ENCODE data around the gene USP4.

USP4 gene

GRCh38 chr3:49295489-49296058, 44.3 kb downstream of the USP4 start:
- no peak for DNase-seq

DNA sequence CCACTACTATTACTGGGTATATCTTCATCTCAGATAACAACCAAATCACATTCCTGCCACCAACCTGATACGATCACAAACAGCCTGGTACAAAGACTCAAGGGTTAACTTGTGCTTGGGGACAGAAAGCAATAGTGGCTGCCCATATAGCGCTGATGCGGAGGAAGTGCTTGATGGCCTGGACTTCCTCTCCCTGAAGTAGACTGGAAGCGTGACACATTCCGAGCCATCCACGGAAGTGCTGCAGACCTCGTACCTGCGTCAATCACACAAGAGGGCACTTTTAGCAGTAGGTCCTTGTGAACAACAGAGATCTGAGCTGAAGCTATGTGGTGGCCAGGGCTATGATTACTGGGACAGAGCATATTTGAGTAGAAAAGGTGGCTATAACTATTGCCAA, 45.5 kb downstream of the USP4 start:
- DNase-seq: no peak

DNA sequence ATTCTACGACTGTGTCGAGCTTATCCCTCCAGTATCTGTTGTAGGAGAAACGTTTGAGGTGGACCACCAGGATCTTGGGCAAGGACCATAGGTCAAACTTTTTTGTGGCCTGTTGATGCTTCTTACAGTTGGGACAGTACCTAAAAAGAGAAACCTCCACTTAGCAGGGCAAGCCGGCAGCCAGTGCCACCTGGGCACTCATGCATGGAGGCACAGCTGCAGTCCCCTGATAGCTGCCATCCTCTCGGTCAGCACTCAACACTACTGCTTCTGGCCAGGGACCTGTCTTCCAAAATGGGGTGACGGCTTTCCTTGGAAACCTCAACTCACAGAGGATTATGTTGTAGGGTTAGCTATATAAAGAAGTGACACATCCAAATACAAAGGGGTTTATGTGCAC, 55.9 kb downstream of the USP4 start:
- DNase-seq: no peak

DNA sequence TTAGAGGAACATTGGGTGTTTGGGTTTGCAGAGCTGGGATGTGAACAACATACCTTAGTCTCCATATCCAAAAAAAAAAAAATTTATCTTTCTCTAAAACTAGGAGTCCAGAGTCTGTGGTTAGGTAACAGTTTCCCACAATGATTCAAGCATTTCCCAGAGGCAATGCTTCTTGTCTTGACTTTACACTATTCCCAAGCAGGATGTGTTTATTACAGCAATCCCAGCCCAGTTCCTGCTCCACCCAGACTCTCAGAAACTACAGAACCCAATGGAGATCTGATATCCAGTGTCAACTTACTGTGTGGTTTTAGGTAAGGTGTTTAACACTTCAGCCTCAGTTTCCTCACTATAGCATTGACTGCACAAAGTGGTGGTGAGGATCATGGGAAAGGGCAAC, 60.5 kb downstream of the USP4 start:
- no peak for DNase-seq

- DNase-seq: no peak
Measured at GRCh38 chr3:49278548-49278947, 61.3 kb downstream of the USP4 start.

GRCh38 chr3:49277383-49277775, 62.5 kb downstream of the USP4 start:
- no peak for DNase-seq

GRCh38 chr3:49276475-49277382, 63.1 kb downstream of the USP4 start, which contains the start of gene C3orf62:
Gene C3orf62 (minus strand): TSS chr3:49277232. CDS start chr3:49276872, 360 bp downstream.
- peak; percentile 76 for DNase-seq

GRCh38 chr3:49273825-49274532, 65.9 kb downstream of the USP4 start:
- no peak for DNase-seq

DNA sequence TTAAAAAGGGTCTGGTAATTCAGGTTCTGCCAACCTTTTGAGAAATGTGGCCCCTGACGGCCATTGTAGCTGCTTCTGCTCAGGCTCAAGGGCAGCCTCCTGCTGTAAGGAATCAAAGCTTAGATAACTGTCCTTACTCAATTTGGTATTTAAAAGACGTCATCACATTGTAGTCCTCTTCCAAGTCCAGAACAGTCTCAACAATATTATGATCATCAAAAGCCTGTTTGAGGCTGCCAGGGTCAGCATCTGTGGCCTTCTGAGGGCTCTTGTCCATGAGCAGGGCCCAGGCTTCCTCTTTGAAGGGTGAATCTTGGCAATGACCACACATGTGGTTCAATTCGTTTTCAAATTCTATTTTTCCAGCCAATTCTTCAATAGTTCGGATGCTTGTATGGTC, 68.8 kb downstream of the USP4 start:
- no peak for DNase-seq

DNA sequence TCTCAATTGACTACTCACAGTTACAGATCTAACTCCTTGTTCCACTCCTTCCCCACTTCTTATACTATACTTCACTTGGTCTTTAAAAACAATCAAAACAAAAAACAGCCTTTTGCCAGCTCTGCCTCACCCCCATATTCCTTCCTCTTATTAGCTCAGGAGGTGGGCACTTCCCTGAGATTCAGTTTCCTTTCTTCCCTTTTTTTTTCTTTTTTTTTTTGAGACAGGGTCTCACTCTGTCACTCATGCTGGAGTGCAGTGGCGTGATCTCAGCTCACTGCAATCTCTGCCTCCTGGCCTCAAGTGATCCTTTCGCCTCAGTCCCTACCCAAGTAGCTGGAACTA, 69.7 kb downstream of the USP4 start:
- no peak for DNase-seq

DNA sequence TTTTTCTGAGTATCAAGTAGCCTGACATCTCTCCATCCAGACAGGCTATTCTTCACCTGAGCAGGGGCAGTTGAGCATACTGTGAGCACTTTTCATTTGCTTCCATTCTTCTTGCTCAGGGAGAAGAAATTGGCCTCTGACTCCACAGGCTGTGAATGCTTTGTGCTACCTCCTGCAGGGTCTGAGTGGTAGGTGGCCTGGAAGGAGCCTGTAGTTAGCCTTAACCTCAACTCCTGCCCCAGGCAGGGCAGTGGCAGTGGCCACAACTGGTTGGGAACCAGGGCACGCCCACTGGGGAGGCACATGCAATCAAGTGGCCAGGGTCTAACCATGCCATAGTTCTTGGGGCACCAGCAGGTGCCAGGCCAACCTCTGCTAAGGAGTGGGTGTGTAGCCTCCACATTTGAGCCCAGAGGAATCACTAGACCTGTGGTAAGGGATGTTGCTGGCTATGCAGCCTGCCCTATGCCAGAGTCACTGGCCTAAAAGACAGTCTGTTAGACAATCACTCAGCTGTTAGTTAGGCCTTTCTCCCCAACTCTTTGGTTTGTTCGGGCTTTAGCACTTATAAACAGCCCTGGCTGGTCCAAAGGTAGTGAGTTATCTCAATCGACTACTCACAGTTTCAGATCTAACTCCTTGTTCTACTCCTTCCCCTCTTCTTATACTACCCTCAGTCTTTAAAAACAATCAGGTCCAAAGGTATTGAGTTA, 70.3 kb downstream of the USP4 start:
- no peak for DNase-seq

- no peak for DNase-seq
Measured at GRCh38 chr3:49266410-49267095, 73.3 kb downstream of the USP4 start.

- no peak for DNase-seq
Measured at GRCh38 chr3:49265661-49266386, 74.0 kb downstream of the USP4 start.

GRCh38 chr3:49263159-49263889, 76.5 kb downstream of the USP4 start:
- DNase-seq: no peak

- no peak for DNase-seq
Measured at GRCh38 chr3:49260806-49261324, 79.0 kb downstream of the USP4 start.

DNA sequence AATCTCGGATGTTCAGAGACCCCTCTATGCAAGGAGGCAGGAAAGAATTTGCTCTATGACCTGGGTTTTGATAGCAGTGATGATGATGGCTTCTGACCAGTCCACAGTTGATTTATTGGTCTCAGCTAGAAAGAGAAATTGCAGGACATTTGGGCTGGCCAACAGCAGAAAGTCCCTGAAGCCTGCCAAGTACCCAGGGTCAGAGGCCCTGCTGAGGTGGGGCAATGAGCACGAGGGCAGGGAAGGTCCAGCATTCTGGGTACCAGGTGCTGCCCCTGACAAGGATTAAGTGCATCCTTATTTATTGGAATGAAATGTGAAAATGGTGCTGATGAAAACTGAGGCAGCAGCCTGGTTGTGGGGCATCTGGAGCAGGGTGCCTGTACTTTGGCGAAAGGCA, 82.7 kb downstream of the USP4 start:
- DNase-seq: no peak

DNA sequence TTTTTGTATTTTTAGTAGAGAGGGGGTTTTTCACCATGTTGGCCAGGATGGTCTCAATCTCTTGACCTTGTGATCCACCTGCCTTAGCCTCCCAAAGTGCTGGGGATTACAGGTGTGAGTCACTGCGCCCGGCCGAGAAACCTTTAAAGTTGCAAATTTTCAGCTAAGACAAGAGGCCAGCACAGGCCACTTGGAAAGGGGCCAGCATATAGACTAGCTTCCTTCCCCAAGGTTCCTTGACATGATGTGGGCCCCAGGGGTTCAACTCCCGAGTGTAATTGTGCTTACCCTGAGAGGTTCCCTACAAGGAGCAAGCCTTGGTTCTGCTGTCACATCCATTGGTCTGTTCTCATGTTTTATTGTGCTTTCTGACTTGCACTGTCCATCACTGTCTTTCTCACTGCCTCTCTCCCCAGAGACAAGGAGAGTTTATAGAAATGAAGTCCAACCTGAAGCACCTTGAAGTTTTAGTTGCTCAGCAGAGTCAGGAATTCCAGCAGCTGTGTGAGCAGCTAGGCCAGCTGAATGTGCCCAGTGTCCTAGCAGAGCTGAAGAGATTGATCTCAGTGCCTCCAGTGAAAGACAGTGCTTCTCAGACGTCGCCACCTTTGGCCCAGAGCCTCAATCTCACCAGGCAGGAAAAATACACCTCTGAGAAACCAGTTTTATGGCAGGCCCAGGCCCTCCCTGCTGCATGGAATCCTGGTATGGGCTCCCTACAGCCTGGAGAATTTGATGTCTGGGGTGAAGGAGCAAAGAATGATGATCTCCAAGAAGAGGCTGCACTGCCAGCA, 83.9 kb downstream of the USP4 start:
- DNase-seq: no peak

GRCh38 chr3:49255112-49255511, 84.7 kb downstream of the USP4 start:
- no peak for DNase-seq

GRCh38 chr3:49253512-49253911, 86.3 kb downstream of the USP4 start:
- DNase-seq: no peak

- peak; percentile 16 for DNase-seq
Measured at GRCh38 chr3:49248840-49249227, 91.0 kb downstream of the USP4 start.

All from midbrain (tissue), 1 donor.